Measurements from ENCODE around the gene EFL1. TPM values are rescaled to one million over a fixed set of nuclear protein-coding genes. Genes with fewer than 3 reads are reported as not detected.

The EFL1 gene
- polyA plus RNA-seq, 1 experiment: 19.3 TPM

GRCh38 chr15:82183121-82184031 is 79.2 kb downstream of the EFL1 start:
- Histone ChIP-seq H3K4me3 (ENCODE audit: low read depth, low read length) (no peak overlapping the region), H3K27me3 (ENCODE audit: control insufficient read depth, insufficient read depth, low read length) (no peaks in the 10 kb centered on the region), H3K27ac (ENCODE audit: low read depth, low read length) (no peak overlapping the region), H3K9me3 (ENCODE audit: control insufficient read depth, insufficient read depth, low read length) (no peaks in the 10 kb centered on the region)
- TF ChIP-seq CTCF (IDR thresholded peaks at IDR 0.05; ENCODE audit: low read depth, low read length): no peak
- peak; percentile 65 for DNase-seq (ENCODE audit: low read depth, low spot score)
- POLR2A ChIA-PET: no interaction called here
- CTCF ChIA-PET: interaction anchor here (0.9 kb wide), 1 partner anchor 43 kb away, joined by 3 read pairs; no protein-coding TSS in a partner anchor

- DNase-seq (ENCODE audit: low read depth, low spot score): no peak
- ChIA-PET CTCF (interaction anchor here (0.7 to 1.5 kb wide), 2 partner anchors 41 to 129 kb away, joined by 3 to 8 read pairs; no protein-coding TSS in a partner anchor), POLR2A (no interaction called here)
- no peaks in the 10 kb centered on the region for H3K9me3 ChIP-seq (ENCODE audit: control insufficient read depth, insufficient read depth, low read length)
- TF ChIP-seq CTCF (IDR thresholded peaks at IDR 0.05; ENCODE audit: low read depth, low read length): no peak
- H3K27ac ChIP-seq (ENCODE audit: low read depth, low read length): no peak overlapping the region
- no peaks in the 10 kb centered on the region for H3K27me3 ChIP-seq (ENCODE audit: control insufficient read depth, insufficient read depth, low read length)
- no peak overlapping the region for H3K4me3 ChIP-seq (ENCODE audit: low read depth, low read length)
These were observed 81.2 kb downstream of the EFL1 start for GRCh38 chr15:82181371-82181770.

- POLR2A ChIA-PET: interaction anchor here (0.7 to 1.6 kb wide), 3 partner anchors 18 to 50 kb away, joined by 3 to 4 read pairs (median 3); no protein-coding TSS in a partner anchor
- CTCF ChIA-PET: interaction anchor here (1.4 to 2.0 kb wide), 2 partner anchors 38 to 70 kb away, joined by 5 to 13 read pairs; no protein-coding TSS in a partner anchor
- no peak for TF ChIP-seq CTCF (IDR thresholded peaks at IDR 0.05; ENCODE audit: low read depth, low read length)
- no peaks in the 10 kb centered on the region for H3K27me3 ChIP-seq (ENCODE audit: control insufficient read depth, insufficient read depth, low read length)
- H3K27ac ChIP-seq (ENCODE audit: low read depth, low read length): peak overlapping the region; percentile 53
- DNase-seq (ENCODE audit: low read depth, low spot score): no peak
- no peaks in the 10 kb centered on the region for H3K9me3 ChIP-seq (ENCODE audit: control insufficient read depth, insufficient read depth, low read length)
- no peak overlapping the region for H3K4me3 ChIP-seq (ENCODE audit: low read depth, low read length)
These were observed 84.5 kb downstream of the EFL1 start for GRCh38 chr15:82178061-82178460.

- CTCF ChIA-PET: interaction anchor here (0.7 to 2.0 kb wide), 5 partner anchors 20 to 768 kb away, joined by 3 to 13 read pairs (median 4); no protein-coding TSS in a partner anchor
- no peak overlapping the region for H3K4me3 ChIP-seq (ENCODE audit: low read depth, low read length)
- H3K27me3 ChIP-seq (ENCODE audit: control insufficient read depth, insufficient read depth, low read length): no peaks in the 10 kb centered on the region
- TF ChIP-seq CTCF (IDR thresholded peaks at IDR 0.05; ENCODE audit: low read depth, low read length): no peak
- H3K9me3 ChIP-seq (ENCODE audit: control insufficient read depth, insufficient read depth, low read length): no peaks in the 10 kb centered on the region
- H3K27ac ChIP-seq (ENCODE audit: low read depth, low read length): no peak overlapping the region
- POLR2A ChIA-PET: interaction anchor here (0.7 to 1.6 kb wide), 3 partner anchors 18 to 50 kb away, joined by 3 to 4 read pairs (median 3); no protein-coding TSS in a partner anchor
- no peak for DNase-seq (ENCODE audit: low read depth, low spot score)
These were observed 85.1 kb downstream of the EFL1 start for GRCh38 chr15:82177291-82178010.

Measured in AG04450 (cell line).